ENCODE results near the gene PKP2.

PKP2 gene

DNA sequence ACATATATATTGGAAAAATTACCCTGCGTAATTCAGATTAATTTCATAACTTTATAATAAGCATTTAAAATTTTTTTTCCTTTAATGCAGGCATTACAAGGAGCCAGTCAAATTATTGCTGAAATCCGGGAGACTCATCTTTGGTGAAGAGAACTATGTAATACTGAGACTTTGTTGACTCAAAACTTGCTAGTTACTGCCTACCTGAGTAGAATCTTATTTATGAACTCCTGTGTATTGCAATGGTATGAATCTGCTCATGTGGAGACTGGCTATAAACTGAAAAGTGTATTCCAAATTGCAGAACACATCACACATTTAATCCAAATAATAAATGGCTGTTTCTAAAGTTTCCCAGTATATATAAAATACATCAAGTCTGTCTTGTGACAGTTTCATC, 153.3 kb downstream of the PKP2 start:
- no peak for DNase-seq

DNA sequence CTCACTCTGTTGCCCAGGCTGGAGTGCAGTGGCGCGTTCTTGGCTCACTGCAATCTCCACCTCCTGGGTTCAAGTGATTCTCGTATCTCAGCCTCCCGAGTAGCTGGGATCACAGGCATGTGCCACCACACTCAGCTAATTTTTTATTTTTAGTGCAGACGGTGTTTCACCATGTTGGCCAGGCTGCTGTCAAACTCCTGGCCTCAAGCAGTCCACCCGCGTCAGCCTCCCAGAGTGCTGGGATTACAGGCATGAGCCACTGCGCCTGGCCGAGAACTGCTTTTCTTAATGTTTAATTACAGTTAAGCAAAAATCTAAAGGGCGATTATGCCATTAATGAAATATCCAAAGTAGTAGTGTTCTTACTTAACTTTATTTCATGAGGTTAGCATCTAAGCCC, 154.4 kb downstream of the PKP2 start:
- DNase-seq: no peak

Data from 8988T (cell line).